IPS DF 6.9 (cell line): ENCODE results near the gene LCN2.

Experiments used
- DNase-seq: peaks from one replicate; pipeline ENCODE4 v3.0.0-alpha.2; 2013; ENCODE audit warnings: low read depth, low spot score
- H3K27ac ChIP-seq: one replicate; pipeline ENCODE4 v1.5.1; 2013; ENCODE audit warnings: low read length, control low read depth
- H3K27me3 ChIP-seq: 2 replicates; pipeline ENCODE4 v1.6.1; 2013; ENCODE audit warnings: mild to moderate bottlenecking, low read length; ENCODE audit not compliant: control insufficient read depth, insufficient read depth
- H3K36me3 ChIP-seq: 2 replicates; pipeline ENCODE4 v1.6.1; 2013; ENCODE audit warnings: low read length; ENCODE audit not compliant: control insufficient read depth, insufficient read depth
- H3K4me1 ChIP-seq: 2 replicates; pipeline ENCODE4 v1.6.1; 2013; ENCODE audit warnings: low read length; ENCODE audit not compliant: control insufficient read depth, insufficient read depth
- H3K4me3 ChIP-seq: 2 replicates; pipeline ENCODE4 v1.5.1; 2013; ENCODE audit warnings: mild to moderate bottlenecking, low read length
- H3K9me3 ChIP-seq: 2 replicates; pipeline ENCODE4 v1.6.1; 2013; ENCODE audit warnings: low read length, inconsistent platforms; ENCODE audit not compliant: control insufficient read depth, insufficient read depth
- WGBS: extraction: QIAGEN DNeasy Blood & Tissue Kit; methylation state at CpG from one replicate; pipeline ENCODE4 v1.1.7; 2013; ENCODE audit warnings: mixed read lengths, missing lambda C conversion rate; ENCODE audit not compliant: insufficient read length, insufficient coverage; 5-methylcytosine and 5-hydroxymethylcytosine counted together

The LCN2 gene

GRCh38 chr9:128187361-128187760 is 38.1 kb downstream of the LCN2 start:
- Histone ChIP-seq H3K36me3 (peaks cover 4% of the 10 kb centered on the region; the same call in 1 of the 2 replicates), H3K4me3 (no peak overlapping the region), H3K27ac (no peak overlapping the region), H3K9me3 (no peaks in the 10 kb centered on the region), H3K27me3 (no peaks in the 10 kb centered on the region), H3K4me1 (peaks cover 2% of the 10 kb centered on the region; the same call in 1 of the 2 replicates)
- no CpG with 5 or more reads among the region's 2 CpGs for WGBS
- DNase-seq, result no peak

GRCh38 chr9:128188209-128188608 is 39.0 kb downstream of the LCN2 start:
- Histone ChIP-seq H3K36me3 (peaks cover 4% of the 10 kb centered on the region; the same call in 1 of the 2 replicates), H3K4me3 (no peak overlapping the region), H3K9me3 (no peaks in the 10 kb centered on the region), H3K4me1 (peaks cover 2% of the 10 kb centered on the region; the same call in 1 of the 2 replicates), H3K27me3 (no peaks in the 10 kb centered on the region), H3K27ac (no peak overlapping the region)
- no peak for DNase-seq
- WGBS, result no CpG with 5 or more reads among the region's 1 CpG

GRCh38 chr9:128190013-128190412 is 40.8 kb downstream of the LCN2 start:
- Histone ChIP-seq H3K27ac (no peak overlapping the region), H3K9me3 (no peaks in the 10 kb centered on the region), H3K27me3 (no peaks in the 10 kb centered on the region), H3K4me3 (no peak overlapping the region), H3K36me3 (peaks cover 4% of the 10 kb centered on the region; the same call in 1 of the 2 replicates), H3K4me1 (peaks cover 2% of the 10 kb centered on the region; the same call in 1 of the 2 replicates)
- WGBS, result no CpG with 5 or more reads among the region's 2 CpGs
- DNase-seq, result no peak

- Histone ChIP-seq H3K4me3 (peak overlapping the region; percentile 84; the same call in 1 of the 2 replicates), H3K27ac (no peak overlapping the region), H3K4me1 (peaks cover 2% of the 10 kb centered on the region; the same call in 1 of the 2 replicates), H3K27me3 (no peaks in the 10 kb centered on the region), H3K36me3 (no peaks in the 10 kb centered on the region; the same call in 1 of the 2 replicates), H3K9me3 (no peaks in the 10 kb centered on the region)
- no CpG with 5 or more reads among the region's 32 CpGs for WGBS
- DNase-seq, result no peak
These were observed 41.5 kb downstream of the LCN2 start for GRCh38 chr9:128190516-128191405.

GRCh38 chr9:128191406-128192046 is 42.3 kb downstream of the LCN2 start, which contains the start of gene CIZ1:
Gene CIZ1 (minus strand): TSS chr9:128191572. CDS start chr9:128190857, 715 bp downstream.
- H3K36me3 ChIP-seq, result no peaks in the 10 kb centered on the region; the same call in 1 of the 2 replicates
- DNase-seq, result no peak
- no peaks in the 10 kb centered on the region for H3K27me3 ChIP-seq
- WGBS, result no CpG with 5 or more reads among the region's 71 CpGs
- no peak within 1 kb of the TSS for H3K27ac ChIP-seq
- peaks cover 2% of the 10 kb centered on the region; the same call in 1 of the 2 replicates for H3K4me1 ChIP-seq
- peak within 1 kb of the TSS; percentile 84; the same call in 1 of the 2 replicates for H3K4me3 ChIP-seq
- H3K9me3 ChIP-seq, result no peaks in the 10 kb centered on the region

GRCh38 chr9:128192601-128193371 is 43.5 kb downstream of the LCN2 start:
- Histone ChIP-seq H3K27ac (no peak overlapping the region), H3K9me3 (no peaks in the 10 kb centered on the region), H3K27me3 (no peaks in the 10 kb centered on the region), H3K4me1 (peaks cover 2% of the 10 kb centered on the region; the same call in 1 of the 2 replicates), H3K4me3 (no peak overlapping the region), H3K36me3 (no peaks in the 10 kb centered on the region; the same call in 1 of the 2 replicates)
- WGBS, result no CpG with 5 or more reads among the region's 56 CpGs
- DNase-seq, result no peak

- Histone ChIP-seq H3K27ac (no peak overlapping the region), H3K4me1 (peaks cover 2% of the 10 kb centered on the region; the same call in 1 of the 2 replicates), H3K27me3 (no peaks in the 10 kb centered on the region), H3K4me3 (no peak overlapping the region), H3K36me3 (no peaks in the 10 kb centered on the region; the same call in 1 of the 2 replicates), H3K9me3 (no peaks in the 10 kb centered on the region)
- no CpG with 5 or more reads among the region's 14 CpGs for WGBS
- no peak for DNase-seq
These were observed 44.3 kb downstream of the LCN2 start for GRCh38 chr9:128193469-128194096.

GRCh38 chr9:128201441-128202369 is 52.5 kb downstream of the LCN2 start:
- Histone ChIP-seq H3K36me3 (no peaks in the 10 kb centered on the region), H3K27ac (no peak overlapping the region), H3K4me1 (peaks cover 2% of the 10 kb centered on the region), H3K9me3 (no peaks in the 10 kb centered on the region), H3K4me3 (no peak overlapping the region), H3K27me3 (no peaks in the 10 kb centered on the region)
- no CpG with 5 or more reads among the region's 13 CpGs for WGBS
- no peak for DNase-seq

- Histone ChIP-seq H3K27ac (no peak overlapping the region), H3K4me1 (peaks cover 2% of the 10 kb centered on the region), H3K4me3 (no peak overlapping the region), H3K9me3 (no peaks in the 10 kb centered on the region), H3K27me3 (no peaks in the 10 kb centered on the region), H3K36me3 (no peaks in the 10 kb centered on the region)
- no peak for DNase-seq
- WGBS, result no CpG with 5 or more reads among the region's 2 CpGs
These were observed 53.4 kb downstream of the LCN2 start for GRCh38 chr9:128202648-128203023.
